ENCODE measurements around the gene ASXL2. TPM values are rescaled to one million over a fixed set of nuclear protein-coding genes. Genes with fewer than 3 reads are reported as not detected.

The ASXL2 gene
- total RNA-seq, 2 donors from 2014 or later: 6.6 to 8.3 TPM

- ATAC-seq (no peak), DNase-seq (no peak)
- intact Hi-C loops (cut with DNase I): no loop called here
- Histone ChIP-seq H3K36me3 (replicated peaks in 1 of 2; ENCODE audit: insufficient read depth in 1 of 2, low read depth in 2 of 2) (no peaks in the 10 kb centered on the region), H3K4me1 (no peaks in the 10 kb centered on the region), H3K9me3 (no peaks in the 10 kb centered on the region), H3K27ac (no peak overlapping the region), H3K27me3 (no peaks in the 10 kb centered on the region), H3K4me3 (no peak overlapping the region)
- TF ChIP-seq CTCF (IDR thresholded peaks at IDR 0.05) (no peak), POLR2A (IDR thresholded peaks at IDR 0.05) (no peak)
- WGBS, 2 donors: 68 to 70% methylated on average over 20 of the region's 20 CpGs
Observed at GRCh38 chr2:25684577-25685473, 193.5 kb downstream of the ASXL2 start.

Small RNAs within 50 kb of the gene (small RNA-seq; reads per million reads assigned to genes)
- not detected for gene NDUFB4P4
- gene RF00019: not detected

Other genes starting within 250 kb of the ASXL2 start
- 10 to 100 TPM; 17.8 to 22.6 TPM for gene DTNB, start 204.9 kb downstream of the ASXL2 start, total RNA-seq
- 1 to 10 TPM in 1 of 2 donors, under 1 TPM in 1; 0.99 to 3.1 TPM for gene KIF3C, start 104.0 kb upstream of the ASXL2 start, total RNA-seq
- 100 to 1,000 TPM in 1 of 2 donors, 10 to 100 TPM in 1; 41.5 to 115 TPM for gene RAB10, start 155.6 kb upstream of the ASXL2 start, total RNA-seq

All from body of pancreas (tissue), 4 donors.